SU-DHL-6 (cell line): ENCODE results near the gene ATIC.

ENCODE experiments used
- CTCF ChIP-seq: fragments of 200-600 bp; sonication (generic); IDR thresholded peaks from one replicate; pipeline ENCODE4 v1.5.1; 2017; ENCODE audit warnings: antibody characterized with exemption, mild to moderate bottlenecking, low read length, moderate library complexity; ENCODE audit not compliant: insufficient read depth, poor library complexity, severe bottlenecking
- EZH2phosphoT487 ChIP-seq: fragments of 200-600 bp; sonication (generic), shearing (Covaris generic); conservative IDR thresholded peaks from 2 replicates; pipeline ENCODE4 v1.6.1; 2018; ENCODE audit warnings: mild to moderate bottlenecking, antibody characterized with exemption, low read length, moderate library complexity, mixed read lengths

GRCh38 chr2:215316336-215316735 is 4.5 kb downstream of the ATIC start:
- TF ChIP-seq CTCF (no peak), EZH2phosphoT487 (no peak)
